Renal pelvis (tissue), 4 donors: ENCODE results near the gene MIDN. TPM values are rescaled to one million over a fixed set of nuclear protein-coding genes. Genes with fewer than 3 reads are reported as not detected.

ENCODE experiments used
- DNase-seq: peaks from one replicate; pipeline ENCODE4 v3.0.0-alpha.2; 2013
- polyA plus RNA-seq, 3 donors: library from polyadenylated mRNA; unstranded; fragments of 120-200 nt; gene quantifications; one replicate each; pipeline ENCODE4 v1.2.1, GENCODE V29; 2013; ENCODE audit not compliant: insufficient read length in 3 of 3

The MIDN gene
- polyA plus RNA-seq, 3 donors, result 66.2 to 74.7 (median 68.1) TPM

DNA sequence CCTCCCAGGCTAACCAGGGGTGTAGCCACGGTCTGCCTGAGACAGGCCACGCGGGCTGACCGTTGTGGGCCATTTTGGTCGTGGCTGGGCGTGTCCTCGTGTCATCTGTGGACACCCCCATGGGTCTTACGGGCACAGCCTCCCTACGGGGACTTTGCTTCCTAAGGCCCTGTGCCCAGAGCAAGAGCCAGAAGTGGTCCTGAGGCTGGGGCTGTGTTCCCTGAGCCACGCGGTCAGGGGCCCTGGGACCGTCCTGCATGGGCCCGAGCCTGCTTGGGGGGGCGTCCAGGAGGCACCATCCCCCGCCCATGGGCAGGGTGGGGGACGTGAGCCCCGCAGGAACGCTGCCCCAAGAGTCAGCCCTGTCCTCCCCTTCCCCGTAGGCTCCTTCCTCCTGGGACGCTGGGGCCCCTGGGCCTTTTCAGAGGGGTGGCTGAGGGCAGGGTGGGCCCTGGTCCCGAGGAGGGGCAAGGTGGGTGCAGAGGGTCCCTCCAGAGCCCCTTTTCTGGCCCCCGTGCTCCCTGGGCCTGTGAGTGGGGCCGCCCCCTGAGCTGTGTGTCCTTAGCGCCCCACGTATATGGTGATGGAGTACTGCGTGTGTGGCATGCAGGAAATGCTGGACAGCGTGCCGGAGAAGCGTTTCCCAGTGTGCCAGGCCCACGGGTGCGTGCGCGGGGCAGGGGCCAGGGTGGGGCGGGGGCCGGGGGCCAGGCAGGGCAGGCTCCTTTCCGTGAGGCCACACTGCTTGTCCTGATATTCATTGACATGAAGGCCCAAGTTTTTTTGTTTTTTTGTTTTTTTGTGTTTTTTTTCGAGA lies 29.4 kb upstream of the MIDN start:
- DNase-seq, result no peak

DNA sequence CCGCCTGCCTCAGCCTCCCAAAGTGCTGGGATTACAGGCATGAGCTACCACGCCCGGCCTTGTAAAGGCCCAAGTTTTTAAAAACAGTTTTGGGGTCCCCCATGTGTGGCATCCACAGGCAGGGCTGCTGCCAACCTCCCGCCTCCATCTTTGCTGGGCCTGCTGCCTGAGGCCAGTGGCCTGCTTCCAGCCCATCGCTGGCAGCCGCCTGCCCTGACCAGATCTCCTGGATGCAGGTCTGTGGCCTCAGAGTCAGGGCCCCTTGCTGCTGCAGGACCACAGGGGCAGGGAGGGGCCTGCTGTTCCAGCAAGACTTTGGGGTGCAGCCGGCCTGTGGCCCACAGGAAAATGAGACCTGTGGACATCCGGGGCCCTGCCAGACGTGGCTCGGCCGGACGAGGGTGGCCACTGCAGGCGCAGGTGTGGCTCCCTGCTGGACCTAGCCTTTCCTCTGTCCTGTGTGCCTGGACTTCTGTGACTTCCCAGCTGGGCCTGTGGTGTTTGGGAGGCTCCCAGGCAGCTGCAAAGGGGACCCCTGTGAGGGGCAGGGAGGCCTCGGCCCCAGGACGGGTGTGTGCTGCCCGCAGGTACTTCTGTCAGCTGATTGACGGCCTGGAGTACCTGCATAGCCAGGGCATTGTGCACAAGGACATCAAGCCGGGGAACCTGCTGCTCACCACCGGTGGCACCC lies 28.5 kb upstream of the MIDN start:
- no peak for DNase-seq

DNA sequence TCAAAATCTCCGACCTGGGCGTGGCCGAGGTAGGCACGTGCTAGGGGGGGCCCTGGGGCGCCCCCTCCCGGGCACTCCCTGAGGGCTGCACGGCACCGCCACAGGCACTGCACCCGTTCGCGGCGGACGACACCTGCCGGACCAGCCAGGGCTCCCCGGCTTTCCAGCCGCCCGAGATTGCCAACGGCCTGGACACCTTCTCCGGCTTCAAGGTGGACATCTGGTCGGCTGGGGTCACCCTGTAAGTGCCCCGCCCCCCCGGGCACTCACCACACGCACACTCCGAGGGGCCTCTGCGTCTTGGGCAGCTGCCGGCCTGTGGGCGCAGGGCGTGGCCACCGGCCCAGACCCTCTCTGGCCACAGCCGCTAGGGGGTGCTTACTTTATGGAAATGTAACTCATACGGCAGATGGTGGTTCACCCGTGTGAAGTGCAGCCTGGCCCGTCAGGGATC lies 27.9 kb upstream of the MIDN start:
- DNase-seq, result no peak

DNA sequence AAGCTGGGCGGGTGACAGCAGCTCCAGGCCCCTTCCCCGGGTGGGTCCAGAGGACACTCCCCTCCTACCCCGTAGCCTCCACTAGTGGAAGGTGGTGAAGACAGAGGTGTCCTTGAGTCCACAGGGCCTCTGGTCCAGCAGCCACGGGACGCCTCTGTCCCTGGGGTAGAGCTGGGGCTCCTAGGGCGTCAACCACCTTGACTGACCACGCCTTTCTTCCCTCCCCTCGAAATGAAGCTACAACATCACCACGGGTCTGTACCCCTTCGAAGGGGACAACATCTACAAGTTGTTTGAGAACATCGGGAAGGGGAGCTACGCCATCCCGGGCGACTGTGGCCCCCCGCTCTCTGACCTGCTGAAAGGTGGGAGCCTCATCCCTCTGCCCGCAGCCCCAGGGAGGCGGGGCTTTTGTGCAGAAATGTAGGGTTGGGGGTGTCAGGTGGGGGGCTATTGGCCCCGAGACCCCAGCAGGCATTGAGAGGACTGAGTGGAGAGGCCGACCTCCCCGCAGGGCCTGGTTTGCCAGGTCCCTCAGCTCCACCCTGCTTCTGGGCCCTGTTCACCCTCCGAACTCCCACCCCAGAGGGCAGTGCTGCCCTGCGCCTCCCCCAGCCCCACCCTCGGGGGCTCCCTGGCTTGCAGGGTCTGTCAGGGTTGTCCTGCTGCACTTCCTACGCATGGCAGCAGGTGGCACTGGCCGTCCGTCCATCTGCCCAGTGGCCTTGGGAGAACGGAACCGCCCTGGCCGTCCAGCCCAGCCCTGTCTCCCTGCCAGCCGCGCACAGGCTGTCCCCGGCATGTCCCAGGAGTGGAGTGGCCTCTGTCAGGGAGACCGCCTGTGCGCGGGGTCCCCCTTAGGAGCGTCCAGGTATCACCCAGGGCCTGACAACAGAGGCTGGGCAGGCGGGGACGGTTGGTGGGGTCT lies 27.1 kb upstream of the MIDN start:
- no peak for DNase-seq

DNA sequence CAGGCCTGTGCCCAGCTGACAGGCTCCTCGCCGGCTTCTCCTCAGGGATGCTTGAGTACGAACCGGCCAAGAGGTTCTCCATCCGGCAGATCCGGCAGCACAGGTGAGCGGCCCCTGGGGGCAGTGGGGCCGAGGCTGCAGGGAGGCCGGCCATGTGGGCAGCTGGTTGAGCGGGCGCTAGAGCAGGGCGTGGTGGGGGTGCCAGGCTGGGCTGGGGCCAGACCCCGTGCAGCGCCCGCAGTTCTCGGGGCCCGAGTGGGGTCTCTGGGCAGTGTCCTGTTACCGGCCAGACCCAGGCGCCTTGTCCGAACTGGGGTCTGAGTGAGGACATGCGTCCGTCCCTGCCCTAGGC lies 26.5 kb upstream of the MIDN start:
- DNase-seq, result no peak

DNA sequence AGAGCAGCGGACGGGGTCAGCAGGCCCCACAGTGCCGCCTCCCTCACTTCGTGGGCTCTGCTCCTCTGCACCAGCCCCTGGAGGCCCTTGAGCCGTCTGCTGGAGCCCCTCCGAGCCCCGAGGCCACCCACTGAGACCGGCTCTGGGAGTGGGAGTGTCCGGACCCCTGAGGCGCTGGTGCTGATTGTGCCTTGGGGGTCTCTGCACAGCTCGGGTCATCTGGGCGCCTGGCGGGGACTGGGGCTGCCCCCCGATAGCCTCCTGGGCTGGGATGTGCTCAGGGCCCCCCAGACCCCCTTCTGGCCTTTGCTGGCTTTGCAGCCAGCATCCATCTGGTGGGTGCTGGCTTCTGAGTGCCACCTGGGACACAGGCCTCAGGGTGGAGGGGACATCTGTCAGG lies 26.0 kb upstream of the MIDN start:
- DNase-seq, result no peak

DNA sequence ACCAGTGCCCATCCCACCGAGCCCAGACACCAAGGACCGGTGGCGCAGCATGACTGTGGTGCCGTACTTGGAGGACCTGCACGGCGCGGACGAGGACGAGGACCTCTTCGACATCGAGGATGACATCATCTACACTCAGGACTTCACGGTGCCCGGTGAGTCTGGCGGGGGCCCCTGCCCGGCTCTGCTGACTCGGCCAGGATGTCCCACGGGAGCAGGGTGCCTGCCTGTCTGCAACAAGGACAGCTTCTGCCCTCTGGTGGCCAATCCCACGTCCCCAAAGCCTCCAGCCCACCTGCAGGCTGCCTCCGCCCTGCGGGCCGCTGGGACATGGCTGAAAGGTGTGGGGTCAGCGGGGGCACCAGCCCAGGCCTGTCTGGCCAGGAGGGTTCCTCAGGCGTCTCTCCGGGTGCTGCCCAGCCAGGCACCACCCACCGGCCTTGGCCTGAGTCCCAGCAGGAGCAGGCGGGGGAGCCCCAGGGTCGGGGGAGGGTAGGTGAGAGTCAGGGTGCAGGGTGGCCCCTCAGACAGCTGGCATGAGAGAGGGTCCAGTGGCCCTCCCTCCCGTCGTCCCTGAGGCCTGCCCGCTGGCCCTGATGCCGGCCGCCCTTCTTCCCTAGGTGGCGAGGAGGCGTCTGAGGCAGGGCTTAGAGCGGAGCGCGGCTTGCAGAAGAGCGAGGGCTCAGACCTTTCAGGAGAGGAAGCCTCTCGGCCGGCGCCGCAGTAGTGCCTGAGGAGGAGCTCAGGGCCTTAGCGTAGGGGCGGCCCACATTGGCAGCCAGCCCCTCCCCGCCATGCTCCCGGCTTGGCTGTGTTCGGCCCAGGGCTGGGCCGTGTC lies 25.1 kb upstream of the MIDN start:
- DNase-seq, result no peak

DNA sequence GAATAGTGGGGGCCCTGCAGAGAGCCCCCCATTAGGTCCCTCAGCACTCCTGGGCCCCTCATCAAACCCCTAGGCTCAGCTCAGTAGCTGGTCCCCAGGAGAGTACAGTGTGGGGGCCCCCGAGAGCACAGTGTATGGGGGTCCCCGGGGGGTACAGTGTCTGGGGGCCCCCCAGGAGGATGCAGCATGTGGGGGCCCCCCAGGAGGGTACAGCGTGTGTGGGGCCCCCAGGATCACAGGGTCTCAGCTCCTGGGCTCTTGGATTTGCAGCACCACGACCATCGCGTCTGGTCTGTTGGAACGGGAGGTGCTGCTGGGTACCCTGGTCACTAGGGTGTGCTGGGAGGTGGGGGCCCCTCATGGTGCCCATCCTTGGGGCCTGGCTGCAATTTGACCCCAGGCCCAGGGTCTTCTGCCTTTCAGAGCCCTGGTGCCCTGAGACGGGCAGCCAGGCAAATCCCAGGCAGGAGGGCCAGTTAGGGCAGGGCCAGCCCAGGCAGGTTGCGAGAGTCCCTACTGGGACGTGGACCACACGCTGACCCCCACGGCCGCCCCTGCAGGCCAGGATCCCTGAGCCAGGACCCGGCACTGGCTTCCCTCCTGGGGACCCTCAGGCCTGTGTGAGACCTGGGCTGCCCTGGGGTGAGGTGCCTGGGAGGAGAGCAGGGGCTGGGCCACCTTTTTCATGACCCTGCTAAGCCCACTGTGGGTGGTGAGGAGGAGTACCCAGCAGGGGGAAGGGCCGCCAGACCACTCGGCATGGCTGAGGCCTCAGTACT lies 24.1 kb upstream of the MIDN start:
- no peak for DNase-seq

DNA sequence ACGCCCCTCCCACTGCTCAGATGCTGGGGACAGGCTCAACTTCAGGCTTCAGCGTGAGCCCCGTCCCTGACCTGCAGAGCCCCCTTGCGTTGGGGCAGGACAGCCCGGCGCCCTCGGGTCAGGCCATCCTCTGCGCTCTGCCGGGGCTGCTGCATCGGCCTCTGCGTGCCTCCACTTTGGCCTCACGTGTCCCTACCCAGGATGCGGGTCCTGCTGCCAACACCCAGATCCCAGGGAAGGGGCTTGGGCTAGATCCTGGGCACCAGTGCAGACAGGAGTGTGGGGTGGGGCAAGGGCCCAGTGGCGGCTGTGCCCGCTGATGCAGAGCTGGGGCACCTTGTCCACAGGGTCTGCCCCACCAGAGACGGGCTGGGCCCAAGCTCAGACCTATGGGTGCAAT lies 23.5 kb upstream of the MIDN start:
- no peak for DNase-seq

DNA sequence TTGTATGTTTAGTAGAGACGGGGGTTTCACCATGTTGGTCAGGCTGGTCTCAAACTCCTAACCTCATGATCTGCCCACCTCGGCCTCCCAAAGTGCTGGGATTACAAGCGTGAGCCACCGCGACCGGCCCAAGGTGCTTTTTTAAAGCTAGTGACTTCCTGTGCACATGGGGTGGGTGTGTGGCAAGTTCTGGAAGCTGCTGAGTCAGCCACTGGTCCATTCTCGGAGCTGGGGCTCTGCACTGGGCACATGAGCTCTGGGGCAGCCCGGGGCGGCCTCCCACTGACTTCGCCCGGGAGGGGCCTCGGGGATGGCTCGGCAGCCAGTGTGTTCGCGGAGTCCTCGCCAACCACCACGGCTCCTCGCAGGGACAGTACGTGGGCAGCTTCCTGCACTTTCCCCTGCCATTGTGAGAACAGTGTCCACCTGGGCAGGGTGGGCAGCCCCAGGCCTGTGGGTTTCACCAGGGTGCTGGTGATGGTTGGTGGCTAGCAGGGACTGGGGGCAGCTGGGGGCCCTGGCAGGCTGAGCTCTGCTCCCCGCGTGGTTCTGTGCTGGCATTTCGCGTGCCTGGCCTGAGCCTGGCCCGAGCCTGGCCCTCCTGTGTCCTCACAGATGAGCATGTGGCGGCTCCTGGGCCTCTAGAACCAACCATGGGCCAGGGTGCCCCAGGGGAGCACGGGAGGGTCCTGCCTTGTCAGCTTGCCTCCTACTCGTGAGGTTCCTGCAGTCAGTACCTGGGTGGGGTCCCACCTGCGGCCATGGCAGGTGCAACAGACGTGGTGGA lies 22.8 kb upstream of the MIDN start:
- DNase-seq, result no peak

DNA sequence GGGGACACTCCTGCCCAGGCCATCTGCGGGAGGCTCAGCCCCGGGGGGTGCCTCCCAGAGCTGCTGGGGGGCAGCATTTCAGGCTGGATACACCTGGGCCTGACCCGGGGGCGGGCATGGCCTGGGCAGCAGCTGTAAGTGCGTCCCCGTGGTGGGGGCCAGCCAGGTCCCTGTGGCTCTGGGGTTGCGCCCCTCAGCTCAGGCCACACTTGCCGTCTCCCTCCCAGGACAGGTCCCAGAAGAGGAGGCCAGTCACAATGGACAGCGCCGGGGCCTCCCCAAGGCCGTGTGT lies 22.2 kb upstream of the MIDN start:
- DNase-seq, result no peak

DNA sequence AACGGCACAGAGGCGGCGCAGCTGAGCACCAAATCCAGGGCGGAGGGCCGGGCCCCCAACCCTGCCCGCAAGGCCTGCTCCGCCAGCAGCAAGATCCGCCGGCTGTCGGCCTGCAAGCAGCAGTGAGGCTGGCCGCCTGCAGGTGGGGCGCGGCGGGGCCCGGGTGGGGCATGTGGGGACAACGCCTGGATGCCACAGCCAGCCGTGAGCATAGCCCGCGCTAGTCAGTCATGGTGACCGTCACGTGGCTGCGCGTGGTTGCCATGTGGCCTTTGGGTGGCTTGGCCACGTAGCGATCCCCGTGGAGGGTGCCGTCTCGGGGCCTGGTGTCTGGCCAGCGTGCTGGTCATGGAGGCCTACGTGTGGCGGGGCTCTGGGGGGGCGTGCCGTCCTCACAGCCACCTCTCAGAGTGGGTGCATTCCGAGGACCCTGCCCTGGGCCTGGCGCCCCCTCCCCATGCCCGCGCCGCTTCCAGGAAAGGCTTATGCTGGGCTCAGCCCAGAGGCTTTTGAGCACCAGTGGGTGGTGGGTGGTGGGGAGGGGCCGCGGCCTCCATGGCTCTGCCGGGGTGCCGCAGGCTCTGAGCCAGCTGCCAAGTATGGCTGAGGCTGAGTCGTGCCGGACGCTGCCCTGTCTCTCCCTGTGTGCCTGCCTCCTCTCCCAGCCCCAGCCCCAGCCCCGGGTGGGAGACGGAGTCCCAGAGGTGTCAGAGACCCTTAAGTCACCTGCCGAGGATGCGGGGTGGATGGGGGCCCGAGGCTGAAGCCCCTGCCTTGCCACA lies 21.7 kb upstream of the MIDN start:
- DNase-seq, result no peak

DNA sequence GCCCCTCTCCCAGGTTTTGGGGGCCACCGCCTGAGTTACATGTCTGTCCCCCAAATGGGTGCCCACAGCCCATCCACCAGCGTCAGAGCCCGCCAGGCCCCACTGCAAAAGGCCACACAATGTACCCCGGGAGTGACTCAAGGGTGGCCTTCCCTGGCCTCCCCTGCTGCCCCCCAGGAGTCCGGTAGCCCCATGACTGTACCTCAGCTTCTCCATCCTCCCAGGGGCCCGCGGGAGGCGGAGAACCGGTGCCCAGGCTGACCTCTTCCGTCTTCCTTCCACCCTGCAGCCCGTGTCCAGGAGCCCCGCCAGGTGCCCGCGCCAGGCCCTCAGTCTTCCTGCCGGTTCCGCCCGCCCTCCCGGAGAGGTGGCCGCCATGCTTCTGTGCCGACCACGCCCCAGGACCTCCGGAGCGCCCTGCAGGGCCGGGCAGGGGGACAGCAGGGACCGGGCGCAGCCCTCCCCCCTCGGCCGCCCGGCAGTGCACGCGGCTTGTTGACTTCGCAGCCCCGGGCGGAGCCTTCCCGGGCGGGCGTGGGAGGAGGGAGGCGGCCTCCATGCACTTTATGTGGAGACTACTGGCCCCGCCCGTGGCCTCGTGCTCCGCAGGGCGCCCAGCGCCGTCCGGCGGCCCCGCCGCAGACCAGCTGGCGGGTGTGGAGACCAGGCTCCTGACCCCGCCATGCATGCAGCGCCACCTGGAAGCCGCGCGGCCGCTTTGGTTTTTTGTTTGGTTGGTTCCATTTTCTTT lies 20.9 kb upstream of the MIDN start:
- DNase-seq, result no peak

DNA sequence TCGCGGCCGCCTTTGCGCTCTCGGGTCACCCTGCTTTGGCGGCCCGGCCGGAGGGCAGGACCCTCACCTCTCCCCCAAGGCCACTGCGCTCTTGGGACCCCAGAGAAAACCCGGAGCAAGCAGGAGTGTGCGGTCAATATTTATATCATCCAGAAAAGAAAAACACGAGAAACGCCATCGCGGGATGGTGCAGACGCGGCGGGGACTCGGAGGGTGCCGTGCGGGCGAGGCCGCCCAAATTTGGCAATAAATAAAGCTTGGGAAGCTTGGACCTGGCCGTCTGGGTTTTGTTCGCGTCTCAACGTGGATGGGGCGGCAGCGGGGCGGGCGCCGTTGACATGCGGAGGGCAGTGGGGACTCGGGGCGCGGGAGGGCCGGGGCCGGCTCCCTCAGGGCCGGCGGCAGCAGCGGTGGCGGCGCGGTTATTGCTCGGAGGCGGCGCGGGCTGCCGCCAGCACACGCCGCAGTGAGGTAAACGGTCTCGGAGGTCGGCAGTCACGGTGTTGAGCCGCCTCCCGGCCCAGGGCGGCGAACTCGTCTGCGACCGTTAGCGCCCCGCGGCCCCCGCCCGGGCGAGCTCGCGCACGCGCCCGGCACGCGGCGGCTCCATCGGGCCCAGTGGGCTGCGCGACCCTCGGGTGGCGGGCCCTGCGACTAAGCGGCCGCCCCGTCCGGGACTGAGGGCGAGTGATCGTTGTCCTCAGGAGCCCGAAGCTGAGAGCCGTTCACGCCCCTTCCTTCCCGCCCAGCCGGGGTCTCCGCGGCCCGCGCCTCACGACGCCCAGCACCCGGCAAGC lies 20.0 kb upstream of the MIDN start:
- no peak for DNase-seq

DNA sequence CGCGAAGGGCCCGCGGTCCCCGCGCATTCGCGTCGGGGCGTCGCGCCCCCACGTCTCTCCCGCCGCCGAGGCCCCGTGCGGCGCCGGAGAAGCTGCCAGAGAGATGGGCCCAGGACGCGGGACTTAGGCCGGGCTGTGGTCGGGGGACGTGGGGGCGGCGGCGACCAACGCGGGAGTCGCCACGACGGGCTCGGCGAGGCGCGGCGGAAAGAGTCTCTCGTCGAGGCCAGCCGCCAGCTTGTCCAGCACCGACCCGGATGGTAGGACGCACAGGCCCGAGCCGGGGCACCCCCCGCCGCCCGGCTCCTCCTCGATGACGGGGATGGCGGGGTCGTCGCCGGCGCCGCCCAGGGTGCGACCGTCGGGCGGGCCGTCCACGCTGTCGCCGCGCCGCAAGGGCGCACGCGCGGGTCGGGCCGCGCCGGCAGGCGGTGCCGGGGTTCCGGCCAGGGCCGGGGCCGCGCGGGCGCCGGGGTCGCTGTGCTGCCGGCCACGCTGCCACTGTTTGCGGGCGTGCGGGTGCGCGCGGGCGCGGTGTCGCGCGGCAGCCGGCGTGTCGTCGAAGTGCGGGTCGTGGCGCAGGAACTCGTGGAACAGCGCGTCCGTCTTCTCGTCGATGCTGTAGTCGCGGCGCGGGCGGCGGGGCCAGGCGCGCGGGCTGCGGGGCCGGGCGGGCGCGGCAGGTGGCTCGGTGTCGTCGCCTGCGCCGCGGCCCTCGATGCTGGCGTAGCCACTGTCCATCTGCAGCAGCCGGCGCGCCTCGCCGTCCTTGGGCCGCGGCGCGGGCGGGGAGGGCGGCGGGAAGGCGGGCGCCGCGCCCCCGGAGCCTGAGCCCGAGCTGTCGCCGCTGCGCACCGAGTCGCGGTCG lies 19.1 kb upstream of the MIDN start:
- DNase-seq, result no peak

DNA sequence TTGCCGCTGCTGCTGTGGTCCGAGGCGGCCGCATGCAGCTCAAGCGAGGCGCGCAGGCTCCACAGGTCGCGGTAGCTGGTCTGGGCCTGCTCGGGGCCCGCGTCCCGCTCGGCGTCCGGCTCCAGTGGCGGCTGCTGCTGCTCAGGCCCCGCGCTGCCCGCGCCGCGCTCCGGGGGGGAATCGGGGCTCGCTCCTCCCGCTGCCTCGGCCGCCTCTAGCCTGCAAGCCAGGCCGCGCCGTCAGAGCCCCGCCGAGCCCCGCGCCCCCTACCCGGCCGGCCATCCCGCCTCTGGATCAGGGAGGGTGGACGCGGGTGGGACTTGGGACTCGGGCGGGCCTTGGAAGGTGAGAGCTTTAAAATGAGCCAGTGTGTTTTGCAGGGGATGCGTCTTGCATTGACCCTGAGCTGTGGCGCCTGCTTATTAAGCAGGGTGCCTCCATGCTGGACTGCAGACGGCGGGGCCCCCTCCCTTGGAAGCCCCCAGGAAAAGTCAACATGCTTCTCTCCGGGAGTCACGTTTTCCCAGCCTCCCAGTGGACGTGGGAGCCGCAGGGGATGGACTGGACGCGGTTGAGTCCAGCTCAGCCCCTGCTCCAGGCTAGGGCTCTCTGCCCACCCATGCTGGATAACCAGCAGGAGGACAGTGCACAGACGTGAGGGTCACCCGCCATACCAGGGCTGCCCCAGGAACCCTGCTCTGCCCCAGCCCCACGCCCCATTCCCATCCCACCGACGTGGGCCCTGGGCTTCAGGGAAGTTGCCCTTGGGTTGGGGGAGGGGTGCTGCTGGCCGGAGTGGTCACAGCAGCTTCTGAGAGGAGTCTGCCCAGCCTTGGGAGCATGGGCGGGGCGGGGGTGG lies 18.2 kb upstream of the MIDN start:
- no peak for DNase-seq
